Measurements from ENCODE around the gene MBP. TPM values are rescaled to one million over a fixed set of nuclear protein-coding genes. Genes with fewer than 3 reads are reported as not detected.
A peak's percentile ranks its signal among the peaks of the same experiment; 100 is the strongest.

The MBP gene
- total RNA-seq, 1 experiment from 2014 or later = not detected

DNA sequence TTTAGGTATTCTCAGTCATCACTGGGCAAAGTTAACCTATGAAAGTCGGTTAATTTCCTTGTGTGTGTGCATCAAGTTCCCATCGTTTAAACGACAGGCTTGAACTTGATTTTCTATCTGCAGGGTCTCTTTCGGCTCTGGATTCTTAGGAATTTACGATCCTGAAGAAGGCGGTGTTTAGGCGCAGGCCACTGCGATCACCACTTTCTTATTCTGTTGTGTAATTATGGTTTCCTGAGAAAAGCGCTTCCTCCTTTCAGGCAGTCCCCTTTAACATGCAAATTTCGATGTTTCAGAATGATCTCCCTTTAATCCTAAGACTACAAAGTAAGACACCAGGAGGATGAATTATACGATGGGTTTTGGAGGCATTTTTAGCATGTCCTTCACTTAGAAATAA, 27.9 kb upstream of the MBP start:
- Histone ChIP-seq H3K27me3 (replicated peaks; ENCODE audit: insufficient read depth, low read depth, low read length, poor library complexity) (no peaks in the 10 kb centered on the region), H3K36me3 (ENCODE audit: insufficient read depth, low read length, poor library complexity, severe bottlenecking) (no peaks in the 10 kb centered on the region), H3K4me1 (ENCODE audit: insufficient read depth, low read length, poor library complexity, severe bottlenecking) (no peaks in the 10 kb centered on the region), H3K27ac (ENCODE audit: low read depth, low read length, poor library complexity, severe bottlenecking) (no peak overlapping the region), H3K9me3 (ENCODE audit: low read depth, low read length, poor library complexity, severe bottlenecking) (no peaks in the 10 kb centered on the region), H3K4me3 (ENCODE audit: low read depth, low read length, poor library complexity, severe bottlenecking) (no peak overlapping the region)
- TF ChIP-seq, protein P1, sequence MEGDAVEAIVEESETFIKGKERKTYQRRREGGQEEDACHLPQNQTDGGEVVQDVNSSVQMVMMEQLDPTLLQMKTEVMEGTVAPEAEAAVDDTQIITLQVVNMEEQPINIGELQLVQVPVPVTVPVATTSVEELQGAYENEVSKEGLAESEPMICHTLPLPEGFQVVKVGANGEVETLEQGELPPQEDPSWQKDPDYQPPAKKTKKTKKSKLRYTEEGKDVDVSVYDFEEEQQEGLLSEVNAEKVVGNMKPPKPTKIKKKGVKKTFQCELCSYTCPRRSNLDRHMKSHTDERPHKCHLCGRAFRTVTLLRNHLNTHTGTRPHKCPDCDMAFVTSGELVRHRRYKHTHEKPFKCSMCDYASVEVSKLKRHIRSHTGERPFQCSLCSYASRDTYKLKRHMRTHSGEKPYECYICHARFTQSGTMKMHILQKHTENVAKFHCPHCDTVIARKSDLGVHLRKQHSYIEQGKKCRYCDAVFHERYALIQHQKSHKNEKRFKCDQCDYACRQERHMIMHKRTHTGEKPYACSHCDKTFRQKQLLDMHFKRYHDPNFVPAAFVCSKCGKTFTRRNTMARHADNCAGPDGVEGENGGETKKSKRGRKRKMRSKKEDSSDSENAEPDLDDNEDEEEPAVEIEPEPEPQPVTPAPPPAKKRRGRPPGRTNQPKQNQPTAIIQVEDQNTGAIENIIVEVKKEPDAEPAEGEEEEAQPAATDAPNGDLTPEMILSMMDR (conservative IDR thresholded peaks at IDR 0.05; ENCODE audit: low read depth, low read length) = no peak
- no peak for TF ChIP-seq EZH2 (IDR thresholded peaks at IDR 0.05; ENCODE audit: borderline replicate concordance, low read depth, low read length, poor library complexity, severe bottlenecking)
- intact Hi-C loops (cut with micrococcal nuclease; ENCODE audit: unreplicated experiment) = no loop called here
- ChIA-PET POLR2A (ENCODE audit: low non-redundant PET) (no interaction called here), CTCF (no interaction called here)
- BruUV-seq (replicated peaks) = no TSS peak
- DNase-seq (ENCODE audit: low spot score) = peak; percentile 12

DNA sequence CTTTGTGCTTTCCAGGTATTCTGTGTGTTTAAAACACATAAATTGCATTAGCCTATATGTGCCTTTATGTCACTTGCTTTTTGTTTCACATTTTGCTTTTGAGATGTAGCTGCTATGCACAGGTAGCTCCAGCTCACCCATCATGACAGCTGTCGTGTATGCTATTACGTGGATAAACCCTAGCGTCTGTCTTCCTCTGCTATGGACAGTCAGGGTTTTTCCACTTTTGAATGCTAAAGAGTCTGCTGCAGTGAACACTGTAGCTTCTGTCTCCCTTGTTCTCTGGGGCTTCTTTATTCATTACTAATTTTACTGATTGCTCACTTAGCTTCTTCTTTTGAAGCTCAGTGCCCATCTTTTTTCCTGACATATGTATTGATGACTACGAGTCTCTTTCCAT, 24.7 kb upstream of the MBP start:
- no TSS peak for BruUV-seq (replicated peaks)
- no peaks in the 10 kb centered on the region for H3K36me3 ChIP-seq (ENCODE audit: insufficient read depth, low read length, poor library complexity, severe bottlenecking)
- ChIA-PET CTCF (no interaction called here), POLR2A (ENCODE audit: low non-redundant PET) (no interaction called here)
- H3K4me3 ChIP-seq (ENCODE audit: low read depth, low read length, poor library complexity, severe bottlenecking) = no peak overlapping the region
- H3K9me3 ChIP-seq (ENCODE audit: low read depth, low read length, poor library complexity, severe bottlenecking) = no peaks in the 10 kb centered on the region
- no peaks in the 10 kb centered on the region for H3K4me1 ChIP-seq (ENCODE audit: insufficient read depth, low read length, poor library complexity, severe bottlenecking)
- no peaks in the 10 kb centered on the region for H3K27me3 ChIP-seq (replicated peaks; ENCODE audit: insufficient read depth, low read depth, low read length, poor library complexity)
- intact Hi-C loops (cut with micrococcal nuclease; ENCODE audit: unreplicated experiment) = no loop called here
- no peak for DNase-seq (ENCODE audit: low spot score)
- no peak overlapping the region for H3K27ac ChIP-seq (ENCODE audit: low read depth, low read length, poor library complexity, severe bottlenecking)
- TF ChIP-seq, protein P1 (conservative IDR thresholded peaks at IDR 0.05; ENCODE audit: low read depth, low read length) = no peak
- TF ChIP-seq EZH2 (IDR thresholded peaks at IDR 0.05; ENCODE audit: borderline replicate concordance, low read depth, low read length, poor library complexity, severe bottlenecking) = no peak

DNA sequence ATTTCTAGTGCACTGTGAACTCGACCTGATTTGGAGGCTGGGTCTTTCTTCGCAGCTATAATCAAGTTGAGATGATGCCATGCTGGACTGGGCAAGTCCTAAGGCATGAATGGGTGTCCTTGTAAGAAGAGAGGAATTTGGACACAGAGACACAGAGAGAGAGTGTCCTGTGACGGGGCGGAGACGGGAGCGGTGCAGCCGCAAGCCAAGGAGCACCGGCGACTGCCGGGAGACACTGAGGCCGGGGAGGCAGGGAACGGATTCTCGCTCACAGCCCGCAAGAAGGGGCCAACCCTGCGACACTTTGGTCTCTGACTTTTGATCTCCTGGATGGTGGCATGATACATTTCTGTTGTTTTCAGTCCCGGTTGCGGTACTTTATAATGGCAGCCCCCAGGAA, 22.4 kb upstream of the MBP start:
- no peak for TF ChIP-seq EZH2 (IDR thresholded peaks at IDR 0.05; ENCODE audit: borderline replicate concordance, low read depth, low read length, poor library complexity, severe bottlenecking)
- TF ChIP-seq, protein P1 (conservative IDR thresholded peaks at IDR 0.05; ENCODE audit: low read depth, low read length) = no peak
- BruUV-seq (replicated peaks) = no TSS peak
- no peak for DNase-seq (ENCODE audit: low spot score)
- H3K4me1 ChIP-seq (ENCODE audit: insufficient read depth, low read length, poor library complexity, severe bottlenecking) = no peaks in the 10 kb centered on the region
- CTCF ChIA-PET = no interaction called here
- intact Hi-C loops (cut with micrococcal nuclease; ENCODE audit: unreplicated experiment) = no loop called here
- no peak overlapping the region for H3K27ac ChIP-seq (ENCODE audit: low read depth, low read length, poor library complexity, severe bottlenecking)
- no peaks in the 10 kb centered on the region for H3K27me3 ChIP-seq (replicated peaks; ENCODE audit: insufficient read depth, low read depth, low read length, poor library complexity)
- no peaks in the 10 kb centered on the region for H3K9me3 ChIP-seq (ENCODE audit: low read depth, low read length, poor library complexity, severe bottlenecking)
- H3K36me3 ChIP-seq (ENCODE audit: insufficient read depth, low read length, poor library complexity, severe bottlenecking) = no peaks in the 10 kb centered on the region
- no peak overlapping the region for H3K4me3 ChIP-seq (ENCODE audit: low read depth, low read length, poor library complexity, severe bottlenecking)
- POLR2A ChIA-PET (ENCODE audit: low non-redundant PET) = no interaction called here
